GM23338 (cell line): ENCODE data around the gene IPCEF1.

ENCODE experiments used
- CREB1 ChIP-seq: fragments of 250-450 bp; sonication (Bioruptor Pico); IDR thresholded peaks from 2 replicates; pipeline ENCODE4 v1.5.0; 2020; ENCODE audit warnings: low read depth, mild to moderate bottlenecking, moderate library complexity
- CTCF ChIP-seq, 2 experiments: fragments of 200-600 bp in 1 of 2; sonication (generic) in 1 of 2; conservative IDR thresholded peaks; 2 replicates each; pipeline versions ENCODE4 v1.5.1 to v1.6.1; 2016 to 2017; ENCODE audit warnings: antibody characterized with exemption in 2 of 2, low read depth in 2 of 2, mild to moderate bottlenecking in 2 of 2, moderate library complexity in 1 of 2
- EZH2 ChIP-seq: fragments of 200-600 bp; sonication (generic); IDR thresholded peaks from one replicate; pipeline ENCODE4 v1.8.0; 2017; ENCODE audit warnings: antibody characterized with exemption, mild to moderate bottlenecking, low read depth; ENCODE audit not compliant: unreplicated experiment
- EZH2phosphoT487 ChIP-seq: fragments of 200-600 bp; sonication (generic); IDR thresholded peaks from one replicate; pipeline ENCODE4 v1.8.1; 2018; ENCODE audit warnings: antibody characterized with exemption; ENCODE audit not compliant: unreplicated experiment
- JUNB ChIP-seq: IDR thresholded peaks from one replicate; pipeline ENCODE4 v1.6.1; 2016; ENCODE audit warnings: antibody characterized with exemption; ENCODE audit not compliant: unreplicated experiment
- POLR2AphosphoS5 ChIP-seq: IDR thresholded peaks from 2 replicates; pipeline ENCODE4 v1.6.1; 2016; ENCODE audit warnings: antibody characterized with exemption, low read depth
- TF ChIP-seq, protein P1 (sequence below): IDR thresholded peaks from one replicate; pipeline ENCODE4 v1.6.1; 2018; ENCODE audit warnings: antibody characterized with exemption; ENCODE audit not compliant: unreplicated experiment

GRCh38 chr6:154360476-154360875, 3.9 kb upstream of the IPCEF1 start:
- TF ChIP-seq CTCF (conservative IDR thresholded peaks at IDR 0.05; ENCODE audit: low read depth in 2 of 2), result no peak
- no peak for TF ChIP-seq EZH2phosphoT487
- no peak for TF ChIP-seq POLR2AphosphoS5
- TF ChIP-seq EZH2, result no peak
- TF ChIP-seq JUNB, result no peak
- TF ChIP-seq, protein P1, sequence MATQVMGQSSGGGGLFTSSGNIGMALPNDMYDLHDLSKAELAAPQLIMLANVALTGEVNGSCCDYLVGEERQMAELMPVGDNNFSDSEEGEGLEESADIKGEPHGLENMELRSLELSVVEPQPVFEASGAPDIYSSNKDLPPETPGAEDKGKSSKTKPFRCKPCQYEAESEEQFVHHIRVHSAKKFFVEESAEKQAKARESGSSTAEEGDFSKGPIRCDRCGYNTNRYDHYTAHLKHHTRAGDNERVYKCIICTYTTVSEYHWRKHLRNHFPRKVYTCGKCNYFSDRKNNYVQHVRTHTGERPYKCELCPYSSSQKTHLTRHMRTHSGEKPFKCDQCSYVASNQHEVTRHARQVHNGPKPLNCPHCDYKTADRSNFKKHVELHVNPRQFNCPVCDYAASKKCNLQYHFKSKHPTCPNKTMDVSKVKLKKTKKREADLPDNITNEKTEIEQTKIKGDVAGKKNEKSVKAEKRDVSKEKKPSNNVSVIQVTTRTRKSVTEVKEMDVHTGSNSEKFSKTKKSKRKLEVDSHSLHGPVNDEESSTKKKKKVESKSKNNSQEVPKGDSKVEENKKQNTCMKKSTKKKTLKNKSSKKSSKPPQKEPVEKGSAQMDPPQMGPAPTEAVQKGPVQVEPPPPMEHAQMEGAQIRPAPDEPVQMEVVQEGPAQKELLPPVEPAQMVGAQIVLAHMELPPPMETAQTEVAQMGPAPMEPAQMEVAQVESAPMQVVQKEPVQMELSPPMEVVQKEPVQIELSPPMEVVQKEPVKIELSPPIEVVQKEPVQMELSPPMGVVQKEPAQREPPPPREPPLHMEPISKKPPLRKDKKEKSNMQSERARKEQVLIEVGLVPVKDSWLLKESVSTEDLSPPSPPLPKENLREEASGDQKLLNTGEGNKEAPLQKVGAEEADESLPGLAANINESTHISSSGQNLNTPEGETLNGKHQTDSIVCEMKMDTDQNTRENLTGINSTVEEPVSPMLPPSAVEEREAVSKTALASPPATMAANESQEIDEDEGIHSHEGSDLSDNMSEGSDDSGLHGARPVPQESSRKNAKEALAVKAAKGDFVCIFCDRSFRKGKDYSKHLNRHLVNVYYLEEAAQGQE, result no peak
- TF ChIP-seq CREB1, result no peak
